ENCODE results near the gene SLC6A12.

The SLC6A12 gene

DNA sequence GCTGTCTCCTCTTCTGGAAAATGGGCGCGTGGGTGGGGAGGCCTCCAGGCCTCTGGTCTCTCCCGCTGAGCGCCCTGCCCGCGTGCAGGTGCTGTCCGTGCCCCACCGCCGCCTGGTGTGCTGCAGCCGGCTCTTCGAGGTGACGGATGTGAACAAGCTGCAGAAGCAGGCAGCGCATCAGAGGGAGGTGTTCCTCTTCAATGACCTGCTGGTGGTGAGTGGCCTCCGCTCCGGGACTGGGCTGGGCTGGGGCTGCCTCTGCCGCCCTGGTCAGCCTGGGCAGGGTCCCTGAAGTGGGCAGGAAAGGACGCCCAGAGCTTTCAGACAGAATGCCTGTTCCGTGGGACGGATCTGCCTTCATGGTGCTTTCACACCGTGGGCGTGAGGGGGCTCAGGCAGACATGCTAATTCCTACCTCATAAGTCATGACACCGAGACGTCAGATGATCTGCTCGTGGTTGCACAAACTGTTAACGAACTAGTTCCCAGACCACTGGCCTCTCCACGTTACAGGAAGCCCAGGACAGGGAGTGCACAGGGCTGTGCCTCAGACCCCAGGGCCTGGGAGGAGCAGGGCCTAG, 50.5 kb downstream of the SLC6A12 start:
- no peak for DNase-seq (ENCODE audit: low spot score)

DNA sequence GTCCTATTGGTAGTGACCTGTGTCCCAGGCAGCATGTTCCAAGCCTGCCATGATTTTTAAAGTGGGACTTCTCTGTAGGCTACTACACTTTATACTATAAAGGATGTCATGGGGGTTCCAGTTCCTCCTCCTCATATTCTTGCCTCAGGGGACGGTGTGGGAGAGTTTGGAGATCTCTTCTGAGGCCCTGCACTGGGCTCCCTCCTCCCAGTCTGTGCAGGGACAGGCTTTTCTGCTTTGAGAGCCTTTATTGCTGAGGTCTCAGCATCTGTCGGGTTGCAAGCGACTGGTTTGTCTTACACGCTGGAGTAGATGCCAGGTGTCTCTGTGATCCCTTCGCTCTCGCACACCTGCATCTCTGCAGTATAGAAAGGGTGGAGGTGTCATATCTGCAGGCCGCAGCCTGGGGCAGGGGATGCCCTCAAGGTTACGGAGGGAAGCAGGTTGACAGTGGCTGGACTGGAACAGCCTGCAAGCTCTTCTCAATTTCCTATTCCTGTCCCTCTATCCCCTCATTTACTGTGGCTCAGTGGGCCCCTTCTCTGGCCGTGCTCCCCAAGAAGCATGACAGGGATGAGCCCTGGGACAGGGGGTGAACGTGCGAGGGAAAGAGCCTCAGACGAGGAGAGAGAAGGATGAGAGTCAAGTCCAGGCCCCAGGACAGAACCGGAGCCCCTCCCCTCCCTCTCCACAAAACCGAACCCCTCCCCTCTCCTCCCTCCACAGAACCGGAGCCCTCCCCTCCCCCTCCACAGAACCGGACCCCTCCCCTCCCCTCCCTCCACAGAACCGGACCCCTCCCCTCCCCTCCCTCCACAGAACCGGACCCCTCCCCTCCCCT, 51.3 kb downstream of the SLC6A12 start:
- DNase-seq (ENCODE audit: low spot score), result no peak

DNA sequence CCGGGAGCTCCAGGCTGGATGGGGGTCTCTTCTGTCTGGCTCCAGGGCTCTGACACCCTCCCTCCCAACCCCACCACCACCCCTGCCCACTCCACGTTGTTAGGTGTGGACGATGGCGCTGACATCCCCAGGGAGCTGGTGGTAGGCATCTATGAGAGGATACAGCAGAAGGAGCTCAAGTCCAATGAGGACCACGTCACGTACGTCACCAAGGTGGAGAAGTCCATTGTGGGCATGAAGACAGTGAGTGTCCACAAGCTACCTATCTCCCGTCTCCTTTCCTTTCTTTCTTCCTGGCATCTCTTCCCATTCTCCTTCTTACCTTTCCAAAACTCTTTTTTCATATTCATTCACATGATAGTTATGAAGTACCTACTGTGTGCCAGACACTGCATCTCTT, 52.1 kb downstream of the SLC6A12 start:
- DNase-seq (ENCODE audit: low spot score), result no peak

DNA sequence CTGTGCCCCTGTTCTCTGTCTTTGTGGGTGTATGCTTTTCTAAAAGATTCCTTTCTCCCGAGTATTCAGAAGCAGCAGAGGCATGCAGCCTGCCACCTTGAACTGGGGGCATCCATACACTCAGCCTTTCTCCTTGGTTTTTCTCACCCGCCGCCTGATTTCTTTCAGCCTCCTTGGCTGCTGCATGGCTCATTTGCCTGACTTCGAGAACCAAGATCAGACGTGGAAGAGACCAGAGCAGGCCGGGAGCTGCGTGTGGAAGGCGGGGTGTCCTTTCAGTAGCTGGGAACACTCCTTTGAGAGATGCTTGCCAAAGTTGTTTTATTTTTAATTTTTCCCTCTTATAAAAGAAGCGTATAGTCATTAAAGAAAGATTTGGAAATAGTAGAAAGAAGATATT, 53.1 kb downstream of the SLC6A12 start:
- DNase-seq (ENCODE audit: low spot score), result no peak

DNA sequence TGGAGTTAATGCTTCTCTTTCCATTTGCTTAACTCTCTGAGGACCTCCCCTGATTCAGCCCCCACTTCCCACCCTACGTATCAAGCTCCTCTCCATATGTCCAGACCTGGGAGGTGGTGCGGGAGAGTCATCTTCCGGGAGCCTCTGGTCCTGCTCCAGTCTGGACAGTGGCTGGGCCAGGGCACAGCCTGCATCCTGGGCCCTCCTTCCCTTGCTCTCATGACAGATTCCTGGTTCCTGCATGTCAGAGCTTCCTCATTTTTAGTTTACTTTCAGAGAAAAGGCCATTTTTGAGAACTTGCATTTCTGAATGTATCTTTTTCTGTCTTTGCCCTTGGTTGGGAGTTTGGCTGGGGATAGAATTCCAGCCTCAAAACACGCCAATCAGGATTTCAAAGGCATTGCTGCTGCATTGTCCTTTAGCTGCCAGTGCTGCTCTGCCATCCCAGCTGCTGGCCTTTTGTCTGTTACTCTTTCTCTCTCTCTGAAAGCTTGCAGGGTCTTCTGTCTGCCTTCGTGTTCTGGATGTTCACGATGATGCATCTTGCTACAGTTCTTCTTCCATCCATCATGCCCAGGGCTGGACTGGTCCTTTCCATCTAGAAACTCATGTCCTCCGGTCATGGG, 54.7 kb downstream of the SLC6A12 start:
- DNase-seq (ENCODE audit: low spot score), result no peak

DNA sequence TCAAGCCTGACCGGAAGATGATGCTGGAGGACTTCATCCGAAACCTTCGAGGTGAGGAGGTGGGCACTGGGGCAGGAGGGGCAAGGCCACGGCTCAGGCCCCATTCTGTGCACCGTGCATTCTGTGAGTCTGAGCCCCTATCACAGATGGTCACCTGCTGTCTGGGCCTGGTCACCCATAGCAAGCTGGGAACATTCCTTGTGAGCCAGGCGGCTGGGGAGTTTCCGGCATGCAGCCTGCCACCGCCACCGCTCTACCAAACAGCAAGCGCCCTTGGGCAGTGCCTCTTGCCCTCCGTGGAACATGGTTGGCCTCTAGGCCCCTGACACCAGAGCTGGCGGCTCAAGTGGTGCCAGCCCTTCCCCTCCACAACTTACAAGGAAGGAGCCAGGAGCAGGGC, 56.3 kb downstream of the SLC6A12 start:
- no peak for DNase-seq (ENCODE audit: low spot score)

DNA sequence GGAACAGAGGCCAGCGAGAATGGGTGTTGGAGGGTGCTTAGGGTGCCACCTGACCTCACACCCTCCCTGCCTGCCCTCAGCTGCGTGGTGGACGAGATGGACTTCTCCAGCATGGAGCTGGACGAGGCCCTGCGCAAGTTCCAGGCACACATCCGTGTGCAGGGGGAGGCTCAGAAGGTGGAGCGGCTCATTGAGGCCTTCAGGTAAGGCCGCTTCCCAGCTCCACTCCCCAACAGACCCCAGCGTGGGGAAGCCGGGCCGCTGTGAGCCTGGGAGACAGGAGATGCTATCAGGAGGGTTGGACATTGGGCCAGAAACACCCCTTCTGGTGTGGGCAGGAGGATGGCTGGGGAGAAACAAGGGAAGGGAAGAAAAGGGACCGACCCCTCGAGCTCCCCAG, 57.0 kb downstream of the SLC6A12 start:
- no peak for DNase-seq (ENCODE audit: low spot score)

DNA sequence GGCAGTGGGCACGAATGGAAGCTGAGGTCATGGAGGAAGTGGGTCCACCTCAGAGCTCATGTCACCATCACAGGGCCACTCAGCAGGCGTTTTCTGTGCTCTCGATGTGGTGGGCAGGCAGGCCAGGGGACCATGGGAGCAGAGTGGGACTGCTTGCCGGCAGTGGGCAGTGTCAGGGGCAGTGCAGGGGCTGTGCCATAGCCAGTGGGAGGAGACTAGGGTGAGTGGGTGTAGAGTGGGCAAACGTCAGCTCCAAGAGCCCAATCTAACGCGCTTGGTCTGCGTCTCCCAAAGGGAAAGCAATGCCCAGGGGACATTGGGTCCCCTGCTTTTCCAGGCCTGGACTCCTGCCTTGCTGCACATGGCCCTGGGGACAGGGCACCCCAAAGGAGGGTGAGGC, 58.3 kb downstream of the SLC6A12 start:
- no peak for DNase-seq (ENCODE audit: low spot score)

DNA sequence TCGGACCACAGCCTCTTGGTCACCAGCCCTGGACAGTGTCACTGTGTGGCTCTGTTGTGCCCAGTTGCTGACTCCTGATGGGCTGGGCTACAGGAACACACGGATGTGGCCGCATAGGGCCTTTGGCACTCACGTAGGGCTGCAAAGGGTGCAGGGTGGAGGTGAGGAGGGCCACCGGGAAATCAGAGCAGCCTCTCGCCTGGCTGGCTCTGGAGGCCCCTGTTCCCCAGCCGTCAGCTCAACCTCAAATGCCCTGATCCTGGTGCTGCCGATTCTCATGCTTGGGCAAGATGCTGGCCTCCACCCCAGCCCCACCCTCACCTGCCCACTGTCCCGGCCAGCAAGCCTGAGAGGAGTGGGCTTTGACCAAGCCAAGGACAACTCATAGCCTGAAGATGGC, 59.0 kb downstream of the SLC6A12 start:
- no peak for DNase-seq (ENCODE audit: low spot score)

DNA sequence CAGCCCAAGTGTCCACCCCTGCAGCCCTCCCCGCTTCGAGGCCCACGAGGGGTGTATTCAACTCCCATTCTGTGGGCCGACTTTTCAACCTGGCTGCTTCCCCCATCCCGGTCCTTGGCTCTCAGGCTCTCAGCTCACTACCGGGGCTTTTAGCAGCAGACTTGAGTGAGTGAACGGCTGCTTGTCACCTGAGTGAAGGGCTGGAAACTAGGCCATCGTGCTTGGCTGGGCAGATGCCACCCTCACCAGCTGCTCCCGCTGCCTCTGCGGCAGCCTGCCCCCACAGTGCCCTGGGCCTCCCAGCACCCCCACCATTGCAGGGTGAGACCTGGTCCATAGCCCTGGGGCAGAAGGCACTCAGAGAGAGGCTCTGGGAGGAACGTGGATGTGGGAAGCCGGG, 59.9 kb downstream of the SLC6A12 start:
- DNase-seq (ENCODE audit: low spot score), result no peak

DNA sequence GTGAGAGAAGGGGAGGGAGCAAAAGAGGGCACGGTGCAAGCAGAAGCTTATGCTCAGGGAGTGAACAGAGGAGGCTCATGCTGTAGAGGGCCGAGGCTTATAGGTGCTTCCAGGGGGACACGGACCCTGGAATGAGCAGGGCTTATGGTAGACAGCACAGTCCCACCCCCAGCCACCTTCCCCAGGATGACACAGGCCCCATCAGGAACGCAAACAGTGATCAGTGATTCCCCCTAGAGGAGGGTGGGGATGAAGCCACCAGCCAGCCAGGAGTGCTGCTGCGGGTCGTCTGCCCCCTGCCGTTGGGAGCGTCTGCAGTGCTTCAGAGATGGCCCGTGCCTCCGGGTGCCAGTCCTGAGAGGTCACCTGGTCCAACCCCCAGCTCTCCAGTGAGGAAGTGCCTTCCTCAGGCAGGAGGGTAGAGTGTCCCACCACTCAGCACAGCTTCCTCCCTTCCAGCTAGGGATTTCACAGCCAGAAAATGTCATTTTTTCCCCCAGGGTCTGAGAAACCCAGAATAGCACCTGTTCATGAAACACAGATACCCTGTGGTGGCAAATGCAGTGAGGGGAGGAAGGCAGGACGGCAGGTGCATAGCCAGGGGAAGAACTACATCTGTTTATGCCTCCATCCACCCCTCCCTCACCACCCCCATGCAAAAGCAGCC, 60.7 kb downstream of the SLC6A12 start:
- DNase-seq (ENCODE audit: low spot score), result peak; percentile 72

DNA sequence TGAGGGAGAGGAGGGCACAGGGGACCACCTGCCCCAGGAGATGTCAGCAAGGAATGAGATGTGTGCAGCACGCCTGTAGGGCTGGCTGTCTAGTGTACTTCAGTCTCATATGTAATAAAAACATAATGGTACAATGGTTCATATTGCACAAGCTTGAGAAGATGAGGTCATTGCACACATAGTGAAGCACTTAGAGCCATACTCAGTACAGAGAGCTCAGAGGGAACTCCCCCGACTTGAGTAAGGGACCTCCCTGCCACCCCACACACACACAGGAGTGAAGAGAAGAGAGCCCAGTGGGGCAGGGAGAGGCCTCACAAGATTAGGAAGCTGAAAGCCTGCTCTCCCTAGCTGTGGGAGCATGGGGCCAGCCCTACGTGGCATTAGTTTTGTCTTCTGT, 61.5 kb downstream of the SLC6A12 start:
- no peak for DNase-seq (ENCODE audit: low spot score)

DNA sequence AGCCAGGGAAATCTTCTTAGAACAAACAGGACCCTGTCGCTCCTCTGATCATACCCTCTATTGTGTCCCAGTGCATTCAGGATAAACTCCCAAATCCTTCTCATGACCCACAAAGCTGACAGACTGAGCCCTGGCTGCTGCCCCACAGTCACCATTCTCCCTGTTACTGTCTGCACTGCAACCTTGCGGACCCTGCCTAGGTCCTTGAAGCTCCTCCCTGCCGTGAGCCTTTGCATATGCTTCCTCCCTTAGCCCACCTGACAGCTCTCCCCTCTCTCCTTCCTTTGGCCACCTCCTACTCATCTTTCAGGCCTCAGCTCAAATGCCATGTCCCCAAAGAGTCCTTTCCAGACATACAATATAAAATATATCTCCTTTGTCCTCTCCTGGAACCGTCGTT, 62.4 kb downstream of the SLC6A12 start:
- DNase-seq (ENCODE audit: low spot score), result no peak

DNA sequence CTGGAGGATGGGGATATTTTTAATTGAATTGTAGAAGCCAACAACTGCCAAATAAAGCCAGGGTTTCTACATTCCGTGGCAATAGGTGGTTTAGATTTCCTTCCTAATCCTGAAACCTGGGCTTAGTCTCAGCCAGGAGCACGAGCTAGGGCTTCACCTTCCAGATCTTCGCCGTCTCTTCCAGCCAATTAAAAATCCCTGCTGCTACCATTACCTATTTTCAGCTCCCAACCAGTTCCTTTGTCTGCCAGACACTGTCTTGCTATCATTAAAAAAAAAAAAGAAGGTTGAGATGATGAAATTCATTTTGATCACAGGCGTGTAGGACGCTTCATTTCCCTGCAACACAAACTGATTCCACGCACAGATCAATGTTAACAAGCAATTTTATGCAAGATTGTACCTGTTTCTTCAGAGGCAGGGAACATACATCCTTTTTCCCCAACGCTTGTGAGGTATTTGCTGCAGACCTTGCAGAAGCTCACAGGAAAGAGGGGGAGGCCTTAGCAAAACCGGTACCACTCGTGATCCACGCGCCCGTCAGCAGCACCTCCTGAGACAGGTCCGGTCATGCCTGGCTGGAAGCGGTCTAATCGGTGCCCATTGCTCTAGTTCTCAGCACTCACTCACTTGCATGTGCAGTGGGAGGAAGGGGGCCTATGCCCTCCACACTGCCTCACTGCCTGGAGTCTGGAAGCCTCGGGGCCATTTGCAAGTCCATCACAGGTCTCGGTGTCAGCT, 65.1 kb downstream of the SLC6A12 start:
- no peak for DNase-seq (ENCODE audit: low spot score)

DNA sequence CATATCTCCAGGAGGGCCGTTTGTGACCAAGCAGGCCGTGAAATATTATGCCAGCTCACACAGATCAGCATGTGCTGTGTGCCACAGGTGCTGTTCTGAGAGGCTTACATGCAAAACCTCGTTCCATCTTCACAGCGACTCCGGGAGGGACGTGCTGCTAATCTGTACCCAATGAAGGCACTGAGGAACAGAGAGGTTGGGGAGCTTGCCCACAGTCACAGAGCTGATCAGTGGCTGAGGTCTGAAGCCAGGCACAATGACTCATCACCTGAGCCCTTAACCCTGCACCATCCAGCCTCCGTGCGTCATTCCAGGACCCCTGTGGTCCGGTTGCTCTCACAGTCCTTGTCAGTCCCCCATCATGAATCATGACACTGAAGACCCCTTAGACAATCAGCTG, 66.7 kb downstream of the SLC6A12 start:
- DNase-seq (ENCODE audit: low spot score), result no peak

DNA sequence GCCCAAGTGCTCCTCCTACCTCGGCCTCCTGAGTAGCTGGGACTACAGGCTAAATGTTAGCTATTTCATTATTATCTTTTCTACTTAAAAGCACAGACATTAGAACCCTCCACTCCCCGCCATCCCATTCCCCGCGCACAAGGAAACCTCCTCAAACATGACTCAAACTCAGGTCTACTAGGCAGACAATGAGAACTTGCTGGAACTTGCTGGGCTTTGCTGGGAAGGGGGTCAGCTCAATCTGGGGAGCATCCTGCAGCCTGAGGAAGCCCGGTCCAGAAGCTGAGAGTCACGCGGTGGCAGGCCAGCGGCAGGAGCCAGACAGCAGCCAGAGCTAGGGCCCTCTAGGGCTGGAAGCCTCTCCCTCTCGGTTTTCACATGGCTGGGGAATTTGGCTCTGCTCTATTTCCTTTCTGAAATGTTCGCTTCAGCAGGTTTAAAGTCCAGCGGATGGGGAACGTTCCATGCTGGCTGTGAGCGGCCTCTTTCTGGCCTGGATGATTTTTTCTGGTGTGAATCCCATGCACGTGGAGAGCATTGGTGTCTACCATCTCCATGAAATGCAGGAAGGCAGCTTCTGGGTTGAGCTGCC, 68.5 kb downstream of the SLC6A12 start:
- DNase-seq (ENCODE audit: low spot score), result peak; percentile 14

DNA sequence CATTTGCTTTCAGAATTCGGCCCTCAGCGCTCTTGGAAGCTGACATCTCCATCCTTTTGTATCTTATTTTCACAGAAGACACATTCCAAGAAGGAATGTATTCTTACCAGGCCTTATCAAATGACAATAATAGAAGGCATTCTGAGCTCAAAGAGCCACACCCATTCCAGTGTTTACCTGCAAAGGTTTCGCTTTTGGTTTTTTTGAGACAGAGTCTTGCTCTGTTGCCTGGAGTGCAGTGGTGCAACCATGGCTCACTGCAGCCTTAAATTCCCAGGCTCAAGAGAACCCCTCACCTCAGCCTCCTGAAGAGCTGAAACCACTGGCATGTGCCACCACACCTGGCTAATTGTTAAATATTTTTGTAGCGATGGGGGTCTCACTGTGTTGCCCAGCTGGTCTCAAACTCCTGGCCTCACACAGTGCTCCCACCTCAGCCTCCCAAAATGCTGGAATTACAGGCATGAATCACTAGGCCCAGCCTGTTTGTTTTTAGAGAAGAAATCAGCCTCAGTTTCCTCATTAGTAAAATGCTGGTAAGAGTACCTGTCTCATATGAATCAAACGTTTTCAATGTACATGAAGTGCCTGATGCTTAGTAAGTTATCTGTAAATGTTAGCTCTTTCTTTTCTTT, 69.2 kb downstream of the SLC6A12 start:
- DNase-seq (ENCODE audit: low spot score), result no peak

DNA sequence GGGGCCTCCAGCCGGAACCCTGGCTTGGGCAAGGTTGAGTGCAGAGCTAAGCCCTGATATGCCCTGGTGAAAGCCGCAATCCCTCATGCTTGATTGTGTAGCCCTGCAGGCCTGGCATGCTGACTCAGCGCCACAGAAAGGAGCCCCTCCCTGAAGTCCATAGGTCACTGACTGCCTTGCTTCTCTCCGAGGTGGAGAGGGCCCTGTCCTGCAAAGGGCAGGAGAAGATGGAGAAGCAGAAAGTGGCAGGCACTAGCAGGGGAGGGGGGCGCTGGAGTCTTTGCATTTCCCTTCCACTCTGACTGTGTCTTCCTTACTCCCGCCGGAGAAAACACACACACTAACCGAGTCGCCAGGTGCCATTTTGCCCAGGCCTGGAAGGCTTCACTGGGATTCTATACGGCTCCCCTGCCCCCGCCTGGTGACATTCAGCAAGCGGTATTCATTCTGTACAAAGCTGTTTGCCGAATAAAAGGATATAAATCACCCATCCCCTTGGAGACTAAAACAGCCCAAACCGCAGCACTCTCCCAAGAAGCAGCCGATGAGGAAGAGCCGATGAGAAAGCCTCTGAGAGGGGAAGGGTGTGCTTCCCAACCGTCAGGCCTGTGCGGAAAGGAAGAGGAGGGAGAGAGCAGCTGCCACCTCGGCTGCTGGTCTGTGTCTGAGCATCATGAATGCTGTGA, 69.8 kb downstream of the SLC6A12 start:
- no peak for DNase-seq (ENCODE audit: low spot score)

DNA sequence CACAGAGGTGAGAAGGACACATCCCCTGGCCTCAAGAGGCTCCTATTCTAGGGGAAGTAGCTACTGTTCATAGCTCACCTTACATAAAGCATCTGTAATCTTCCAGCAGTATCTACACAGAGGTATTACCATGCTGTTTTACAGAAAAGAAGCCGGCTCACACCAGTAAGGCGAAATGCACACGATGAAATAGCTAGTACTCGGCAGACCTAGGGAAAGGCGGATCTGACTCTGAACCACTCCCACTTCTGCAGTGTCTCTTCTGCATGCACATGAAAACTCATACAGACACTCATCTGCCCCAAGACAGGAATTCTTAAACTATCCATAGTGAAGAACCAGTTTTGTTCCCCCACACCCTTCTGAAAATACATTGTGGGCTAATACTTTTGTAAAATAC, 73.8 kb downstream of the SLC6A12 start:
- no peak for DNase-seq (ENCODE audit: low spot score)

Measured in Ammon's horn (tissue), 1 donor.